ENCODE measurements around the gene CDHR2. TPM values are rescaled to one million over a fixed set of nuclear protein-coding genes. Genes with fewer than 3 reads are reported as not detected.

CDHR2 gene
- total and polyA plus RNA-seq, 2 experiments from 2014 or later, result not detected

DNA sequence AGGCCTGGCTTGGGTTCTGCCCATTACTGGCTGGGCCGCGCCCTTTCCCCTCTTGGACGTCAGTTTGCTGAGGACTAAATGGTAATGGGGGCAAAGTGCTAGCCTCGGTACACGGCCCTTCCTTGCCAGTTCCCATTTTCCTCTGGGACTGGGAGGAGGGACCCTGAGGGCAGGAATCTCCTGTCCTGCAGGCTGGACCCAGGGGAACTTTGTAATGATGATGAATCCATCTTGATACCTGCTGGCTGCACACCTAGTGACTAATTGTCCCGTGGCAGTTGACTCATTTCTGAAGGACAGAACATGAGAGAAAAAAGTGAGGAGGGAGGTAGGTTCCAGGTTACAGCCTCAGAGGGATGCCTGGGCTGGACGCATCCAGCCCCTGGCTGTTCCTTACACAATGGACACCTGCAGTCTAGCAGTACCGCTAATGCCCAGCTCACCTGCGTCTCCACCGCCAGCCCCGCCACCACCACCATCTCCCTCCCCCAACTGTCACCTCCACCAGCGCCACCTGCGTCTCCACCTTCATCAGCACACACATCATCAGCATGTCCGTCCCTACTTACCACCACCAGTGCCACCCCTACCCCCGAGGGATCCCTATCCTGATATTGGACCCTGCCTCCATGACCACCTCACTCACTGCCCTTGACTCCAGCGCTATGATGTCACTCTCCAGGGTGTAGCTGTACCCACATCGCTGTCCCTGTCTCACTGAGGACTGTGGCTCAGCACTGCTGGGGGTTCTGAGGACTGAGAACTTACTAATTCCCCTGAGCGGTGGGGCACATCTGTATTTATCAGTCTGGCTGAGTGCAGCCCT, 4.3 kb downstream of the CDHR2 start:
- TF ChIP-seq EZH2 (IDR thresholded peaks at IDR 0.05; ENCODE audit: insufficient read depth, poor library complexity, severe bottlenecking) (no peak), EZH2phosphoT487 (IDR thresholded peaks at IDR 0.05; ENCODE audit: insufficient read depth, low read depth) (no peak)
- Histone ChIP-seq H3K27ac (no peak overlapping the region), H3K4me3 (no peak overlapping the region), H3K9me2 (ENCODE audit: insufficient read depth) (no peaks in the 10 kb centered on the region), H2AFZ (no peak overlapping the region), H3K9me3 (ENCODE audit: low read depth) (no peaks in the 10 kb centered on the region), H3K36me3 (ENCODE audit: low read depth) (no peaks in the 10 kb centered on the region), H3K27me3 (replicated peaks; ENCODE audit: insufficient read depth) (no peaks in the 10 kb centered on the region), H3K9ac (no peak overlapping the region), H3F3A (ENCODE audit: insufficient read depth) (no peaks in the 10 kb centered on the region), H4K20me1 (ENCODE audit: insufficient read depth) (no peaks in the 10 kb centered on the region), H3K4me1 (ENCODE audit: insufficient read depth) (no peaks in the 10 kb centered on the region), H3K4me2 (ENCODE audit: unreplicated experiment) (no peak overlapping the region), H3K79me2 (ENCODE audit: insufficient read depth) (no peaks in the 10 kb centered on the region)
- 57 to 61% methylated on average over 16 to 18 of the region's 18 CpGs for WGBS, 2 experiments (ENCODE audit: low coverage in 1 of 2, low lambda C conversion rate in 2 of 2, missing lambda C conversion rate in 2 of 2)
- in situ Hi-C loops (cut with MboI), result no loop called here
- no peak for DNase-seq

DNA sequence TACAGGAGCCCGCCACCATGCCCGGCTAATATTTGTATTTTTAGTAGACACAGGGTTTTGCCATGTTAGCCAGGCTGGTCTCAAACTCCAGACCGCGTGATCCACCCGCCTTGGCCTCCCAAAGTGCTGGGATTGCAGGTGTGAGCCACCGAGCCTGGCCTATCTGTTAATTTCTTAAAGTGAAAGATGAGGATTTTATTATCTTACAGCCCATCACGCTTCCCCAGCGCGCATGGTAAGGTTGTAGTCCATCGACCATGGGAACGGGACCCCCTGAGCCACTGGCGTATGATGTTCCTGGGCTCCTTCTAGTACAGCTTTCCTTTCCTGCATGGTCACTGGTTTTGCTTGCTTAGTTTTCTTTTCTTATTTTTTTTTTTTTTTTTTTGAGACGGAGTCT, 8.7 kb downstream of the CDHR2 start:
- Histone ChIP-seq H2AFZ (no peak overlapping the region), H3F3A (ENCODE audit: insufficient read depth) (no peaks in the 10 kb centered on the region), H3K79me2 (ENCODE audit: insufficient read depth) (no peaks in the 10 kb centered on the region), H3K4me1 (ENCODE audit: insufficient read depth) (no peaks in the 10 kb centered on the region), H3K36me3 (ENCODE audit: low read depth) (no peaks in the 10 kb centered on the region), H3K4me3 (no peak overlapping the region), H3K9me2 (ENCODE audit: insufficient read depth) (no peaks in the 10 kb centered on the region), H3K27ac (no peak overlapping the region), H4K20me1 (ENCODE audit: insufficient read depth) (no peaks in the 10 kb centered on the region), H3K4me2 (ENCODE audit: unreplicated experiment) (no peak overlapping the region), H3K27me3 (replicated peaks; ENCODE audit: insufficient read depth) (no peaks in the 10 kb centered on the region), H3K9me3 (ENCODE audit: low read depth) (no peaks in the 10 kb centered on the region), H3K9ac (no peak overlapping the region)
- TF ChIP-seq EZH2 (IDR thresholded peaks at IDR 0.05; ENCODE audit: insufficient read depth, poor library complexity, severe bottlenecking), result no peak
- in situ Hi-C loops (cut with MboI), result no loop called here
- 91% methylated on average over 12 to 13 of the region's 13 CpGs for whole genome bisulfite sequencing, 2 experiments (ENCODE audit: low coverage in 1 of 2, low lambda C conversion rate in 2 of 2, missing lambda C conversion rate in 2 of 2)
- DNase-seq, result no peak

DNA sequence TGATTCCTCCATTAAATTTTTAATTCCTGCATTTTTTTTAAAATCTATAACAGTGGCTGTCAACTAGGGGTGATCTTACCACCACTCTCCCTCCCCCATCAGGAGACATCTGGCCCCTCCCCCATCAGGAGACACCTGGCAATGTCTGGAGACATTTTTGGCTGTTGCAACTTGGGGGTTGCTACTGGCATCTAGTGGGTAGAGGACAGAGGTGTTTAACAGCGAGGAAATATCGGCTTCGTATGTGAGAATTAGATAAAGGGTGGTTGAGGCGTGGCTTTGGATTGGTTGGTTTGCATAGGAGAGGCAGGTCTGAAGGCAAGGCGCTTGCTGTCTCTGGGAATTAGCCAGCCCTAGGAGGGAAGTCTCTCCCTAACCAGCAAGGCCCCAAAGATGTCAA, 10.5 kb downstream of the CDHR2 start:
- Histone ChIP-seq H3K9me3 (ENCODE audit: low read depth) (no peaks in the 10 kb centered on the region), H3K4me3 (no peak overlapping the region), H3K27ac (no peak overlapping the region), H3K27me3 (replicated peaks; ENCODE audit: insufficient read depth) (no peaks in the 10 kb centered on the region), H2AFZ (no peak overlapping the region), H3K4me2 (ENCODE audit: unreplicated experiment) (no peak overlapping the region), H3K36me3 (ENCODE audit: low read depth) (no peaks in the 10 kb centered on the region), H3K79me2 (ENCODE audit: insufficient read depth) (no peaks in the 10 kb centered on the region), H3K4me1 (ENCODE audit: insufficient read depth) (no peaks in the 10 kb centered on the region), H4K20me1 (ENCODE audit: insufficient read depth) (no peaks in the 10 kb centered on the region), H3K9me2 (ENCODE audit: insufficient read depth) (no peaks in the 10 kb centered on the region), H3F3A (ENCODE audit: insufficient read depth) (no peaks in the 10 kb centered on the region), H3K9ac (no peak overlapping the region)
- TF ChIP-seq EZH2 (IDR thresholded peaks at IDR 0.05; ENCODE audit: insufficient read depth, poor library complexity, severe bottlenecking) (no peak), EZH2phosphoT487 (IDR thresholded peaks at IDR 0.05; ENCODE audit: insufficient read depth, low read depth) (no peak)
- in situ Hi-C loops (cut with MboI), result no loop called here
- DNase-seq, result no peak
- 67 to 74% methylated on average over 5 of the region's 5 CpGs for WGBS, 2 experiments (ENCODE audit: low coverage in 1 of 2, low lambda C conversion rate in 2 of 2, missing lambda C conversion rate in 2 of 2)

DNA sequence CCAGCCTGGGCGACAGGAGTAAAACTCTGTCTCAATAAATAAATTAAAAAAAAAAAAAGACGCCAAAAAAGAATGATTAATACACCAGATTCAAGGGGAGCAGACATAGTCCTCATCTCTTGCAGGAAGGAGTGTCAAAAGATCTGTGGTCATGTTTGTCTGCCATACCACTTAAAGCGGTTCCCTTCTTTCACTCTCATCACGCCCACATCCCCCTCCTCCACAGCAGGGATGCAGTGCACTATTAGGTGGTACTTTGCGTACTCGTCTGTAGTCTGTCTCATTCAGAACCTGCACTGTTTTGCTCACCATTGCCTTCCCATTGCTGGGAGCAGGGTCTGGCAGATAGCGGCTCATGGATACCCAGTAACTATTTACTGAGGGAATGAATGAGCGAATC, 11.2 kb downstream of the CDHR2 start:
- TF ChIP-seq EZH2 (IDR thresholded peaks at IDR 0.05; ENCODE audit: insufficient read depth, poor library complexity, severe bottlenecking) (no peak), EZH2phosphoT487 (IDR thresholded peaks at IDR 0.05; ENCODE audit: insufficient read depth, low read depth) (no peak)
- Histone ChIP-seq H3F3A (ENCODE audit: insufficient read depth) (no peaks in the 10 kb centered on the region), H3K36me3 (ENCODE audit: low read depth) (no peaks in the 10 kb centered on the region), H4K20me1 (ENCODE audit: insufficient read depth) (no peaks in the 10 kb centered on the region), H3K27me3 (replicated peaks; ENCODE audit: insufficient read depth) (no peaks in the 10 kb centered on the region; the same call in 1 of the 2 replicates), H3K27ac (no peak overlapping the region), H3K4me3 (no peak overlapping the region), H3K79me2 (ENCODE audit: insufficient read depth) (no peaks in the 10 kb centered on the region), H3K4me1 (ENCODE audit: insufficient read depth) (no peaks in the 10 kb centered on the region), H2AFZ (no peak overlapping the region), H3K4me2 (ENCODE audit: unreplicated experiment) (no peak overlapping the region), H3K9me3 (ENCODE audit: low read depth) (no peaks in the 10 kb centered on the region), H3K9ac (no peak overlapping the region), H3K9me2 (ENCODE audit: insufficient read depth) (no peaks in the 10 kb centered on the region)
- in situ Hi-C loops (cut with MboI), result no loop called here
- 59 to 63% methylated on average over 8 of the region's 8 CpGs for WGBS, 2 experiments (ENCODE audit: low coverage in 1 of 2, low lambda C conversion rate in 2 of 2, missing lambda C conversion rate in 2 of 2)
- DNase-seq, result no peak
